Activated naive CD8-positive, alpha-beta T cell treated with anti-CD3 and anti-CD28 coated beads for 36 hours (primary cell): ENCODE measurements around the gene MCU. TPM values are rescaled to one million over a fixed set of nuclear protein-coding genes. Genes with fewer than 3 reads are reported as not detected.
"Not testable (repeated sequence)": the region's sequence is repeated elsewhere in the genome, so short reads cannot be mapped to it uniquely, and the experiment has no call there.

Experiments
- DNase-seq: peaks from one replicate; pipeline ENCODE4 v3.0.0; 2021
- H3K27ac Mint-ChIP-seq: one replicate; pipeline ENCODE4 v1.8.0; 2022; ENCODE audit warnings: mild to moderate bottlenecking, moderate library complexity, mixed read lengths
- H3K27me3 Mint-ChIP-seq: one replicate; pipeline ENCODE4 v1.8.0; 2022; ENCODE audit warnings: mild to moderate bottlenecking, mixed read lengths
- H3K36me3 Mint-ChIP-seq: one replicate; pipeline ENCODE4 v1.8.0; 2021; ENCODE audit warnings: mild to moderate bottlenecking, mixed read lengths
- H3K4me1 Mint-ChIP-seq: one replicate; pipeline ENCODE4 v1.8.0; 2021; ENCODE audit warnings: mixed read lengths
- H3K4me3 Mint-ChIP-seq: one replicate; pipeline ENCODE4 v1.8.0; 2022; ENCODE audit warnings: mild to moderate bottlenecking, moderate library complexity, mixed read lengths
- H3K9me3 Mint-ChIP-seq: one replicate; pipeline ENCODE4 v1.8.0; 2022; ENCODE audit warnings: mixed read lengths
- total RNA-seq, 2 experiments: library from RNA; stranded (reverse); gene quantifications; one replicate each; pipeline ENCODE4 v1.2.3, GENCODE V29; 2021

MCU gene
- total RNA-seq, 2 experiments from 2014 or later: 15.3 to 15.5 TPM

DNA sequence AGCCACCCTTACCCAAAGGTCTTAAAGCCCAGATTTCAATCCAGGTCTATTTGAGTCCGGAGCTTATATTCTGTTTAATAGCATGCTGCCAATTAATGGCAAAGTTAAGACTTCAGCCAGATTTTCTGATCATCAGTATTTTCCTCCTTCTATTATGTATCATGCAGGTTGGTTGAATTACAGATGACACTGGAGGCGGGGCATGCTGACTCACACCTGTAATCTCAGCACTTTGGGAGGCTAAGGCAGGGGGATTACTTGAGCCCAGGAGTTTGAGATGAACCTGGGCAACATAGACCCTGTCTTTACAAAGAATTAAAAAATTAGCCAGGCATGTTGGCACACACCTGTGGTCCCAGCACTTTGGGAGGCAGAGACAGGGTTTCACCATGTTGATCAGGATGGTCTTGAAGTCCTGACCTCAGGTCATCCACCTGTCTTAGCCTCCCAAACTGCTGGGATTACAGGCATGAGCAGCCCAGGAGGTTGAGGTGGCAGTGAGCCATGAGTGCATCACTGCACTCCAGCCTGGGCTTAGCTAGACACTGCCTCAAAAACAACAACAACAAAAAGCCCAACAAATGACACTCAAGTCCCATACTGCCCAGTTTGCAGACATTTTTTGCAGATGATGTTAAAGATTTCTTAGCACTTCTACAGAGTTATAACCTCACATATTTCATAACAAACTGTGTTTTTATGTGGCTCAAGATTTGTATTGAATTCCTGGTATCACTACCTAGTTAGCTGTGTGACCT, 62.5 kb downstream of the MCU start:
- no peak overlapping the region for H3K4me3 Mint-ChIP-seq
- no peaks in the 10 kb centered on the region for H3K27me3 Mint-ChIP-seq
- H3K27ac Mint-ChIP-seq: no peak overlapping the region
- H3K4me1 Mint-ChIP-seq: peaks cover 6% of the 10 kb centered on the region
- no peaks in the 10 kb centered on the region for H3K36me3 Mint-ChIP-seq
- no peaks in the 10 kb centered on the region for H3K9me3 Mint-ChIP-seq
- DNase-seq: no peak

DNA sequence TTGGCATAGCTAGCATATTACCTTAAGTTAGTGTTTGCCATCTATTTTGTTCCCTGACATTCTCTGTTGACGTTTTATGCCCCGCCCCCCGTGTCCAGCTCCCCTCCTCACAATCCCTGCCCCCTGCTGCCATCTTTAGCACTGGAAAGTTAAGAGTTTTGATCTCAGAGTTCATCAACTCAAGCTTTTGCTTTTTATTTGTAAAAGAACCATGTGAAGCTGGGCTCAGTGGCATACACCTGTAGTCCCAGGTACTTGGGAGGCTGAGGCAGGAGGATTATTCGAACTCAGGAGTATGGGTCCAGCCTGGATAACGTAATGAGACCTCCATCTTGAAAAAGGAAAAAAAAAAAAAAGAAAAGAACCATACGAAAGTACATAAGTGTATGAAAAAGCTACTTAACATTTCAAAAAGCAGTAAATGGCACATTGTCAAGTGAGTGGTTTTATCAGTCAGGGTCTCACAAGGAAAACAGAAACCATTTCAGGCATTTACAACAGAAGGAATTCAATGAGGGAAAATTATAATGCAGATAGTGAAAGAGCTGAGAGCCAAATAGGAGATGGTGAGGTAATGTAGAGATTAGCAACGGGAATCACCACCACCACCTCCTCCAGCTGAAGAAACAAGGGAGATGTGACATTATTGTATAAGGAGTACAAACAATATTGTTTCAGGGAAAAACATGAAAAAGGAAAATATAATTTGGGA, 64.9 kb downstream of the MCU start:
- H3K27me3 Mint-ChIP-seq: no peaks in the 10 kb centered on the region

DNA sequence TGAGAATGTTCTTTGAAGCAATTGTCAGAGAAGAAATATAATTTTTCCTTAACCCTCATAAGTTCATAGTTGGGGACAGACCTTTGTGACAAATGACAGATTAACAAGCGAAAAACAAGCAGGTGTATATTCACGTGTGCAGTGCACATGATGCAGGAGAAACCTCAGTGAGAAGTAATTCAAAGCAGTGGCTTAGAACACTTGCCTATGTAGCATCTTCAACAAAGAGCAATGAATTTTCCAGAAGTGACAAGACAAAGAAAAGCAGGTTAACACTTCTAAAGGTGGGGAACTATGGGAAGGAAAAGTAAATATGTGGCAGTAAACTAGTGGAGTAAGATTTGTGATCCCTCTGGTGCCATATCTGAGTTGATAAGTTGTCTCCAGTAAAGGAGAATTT, 65.8 kb downstream of the MCU start:
- H3K36me3 Mint-ChIP-seq: no peaks in the 10 kb centered on the region
- H3K27ac Mint-ChIP-seq: no peak overlapping the region
- peaks cover 6% of the 10 kb centered on the region for H3K4me1 Mint-ChIP-seq
- no peaks in the 10 kb centered on the region for H3K27me3 Mint-ChIP-seq
- no peaks in the 10 kb centered on the region for H3K9me3 Mint-ChIP-seq
- DNase-seq: no peak
- no peak overlapping the region for H3K4me3 Mint-ChIP-seq

More for the DNA sequence above, 64.9 kb downstream of the MCU start:
- Mint-ChIP-seq H3K9me3 (no peaks in the 10 kb centered on the region), H3K4me1 (peaks cover 6% of the 10 kb centered on the region), H3K27ac (no peak overlapping the region), H3K36me3 (no peaks in the 10 kb centered on the region), H3K4me3 (no peak overlapping the region)
- no peak for DNase-seq

DNA sequence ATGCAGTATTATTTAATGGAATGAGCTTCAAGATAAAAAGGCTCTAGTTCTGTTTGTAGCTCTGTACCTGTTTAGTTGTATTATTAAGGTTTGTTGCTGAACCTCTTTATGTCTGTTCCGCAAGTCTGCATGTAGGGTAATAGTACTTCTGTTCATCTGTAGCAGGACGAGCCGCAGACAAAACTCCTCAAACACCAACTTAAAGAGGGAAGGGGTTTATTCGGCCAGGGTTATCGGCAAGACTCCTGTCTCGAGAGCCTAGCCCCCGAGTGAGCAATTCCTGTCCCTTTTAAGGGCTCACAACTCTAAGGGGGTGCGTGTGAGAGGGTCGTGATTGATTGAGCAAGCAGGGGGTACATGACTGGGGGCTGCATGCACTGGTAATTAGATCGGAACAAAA, 67.0 kb downstream of the MCU start:
- not testable (repeated sequence) for H3K9me3 Mint-ChIP-seq, H3K27me3 Mint-ChIP-seq, H3K4me3 Mint-ChIP-seq, H3K4me1 Mint-ChIP-seq, H3K36me3 Mint-ChIP-seq, DNase-seq, H3K27ac Mint-ChIP-seq

DNA sequence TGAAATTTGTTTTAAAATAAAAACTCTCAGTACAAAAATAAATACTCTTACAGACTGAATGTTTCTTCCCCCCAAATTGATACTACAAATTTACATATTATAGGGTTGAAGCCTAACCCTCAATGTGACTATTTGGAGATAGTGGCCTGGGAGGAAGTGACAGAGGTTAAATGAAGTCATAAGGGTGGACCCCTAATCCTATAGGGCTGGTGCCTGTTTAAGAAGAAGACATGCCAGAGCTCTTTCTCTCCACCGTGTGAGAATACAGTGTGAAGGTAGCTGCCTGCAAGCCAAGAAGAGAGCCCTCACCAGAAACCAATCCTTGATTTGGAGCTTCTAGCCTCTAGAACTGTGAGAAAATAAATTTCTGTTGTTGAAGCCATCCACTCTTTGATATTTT, 67.6 kb downstream of the MCU start:
- Mint-ChIP-seq H3K4me3 (no peak overlapping the region), H3K4me1 (no peaks in the 10 kb centered on the region), H3K27me3 (no peaks in the 10 kb centered on the region), H3K9me3 (no peaks in the 10 kb centered on the region), H3K36me3 (peaks cover 12% of the 10 kb centered on the region), H3K27ac (no peak overlapping the region)
- no peak for DNase-seq

DNA sequence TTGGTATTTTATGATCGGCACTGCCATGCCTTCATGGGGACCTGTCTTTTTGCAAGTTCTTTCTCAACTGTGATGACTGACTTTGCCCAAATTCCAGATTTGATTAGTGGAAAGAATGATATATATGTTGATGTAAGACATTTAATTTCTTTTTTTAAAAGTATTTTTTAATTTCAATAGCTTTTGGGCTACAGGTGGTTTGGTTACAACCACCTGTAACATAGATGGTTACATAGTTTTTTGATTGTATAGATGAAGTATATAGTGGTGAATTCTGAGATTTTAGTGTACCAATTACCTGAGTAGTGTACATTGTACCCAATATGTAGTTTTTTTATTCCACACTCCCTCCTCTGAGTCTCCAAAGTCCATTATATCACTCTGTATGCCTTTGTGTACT, 69.6 kb downstream of the MCU start:
- H3K27ac Mint-ChIP-seq: no peak overlapping the region
- H3K4me3 Mint-ChIP-seq: no peak overlapping the region
- no peaks in the 10 kb centered on the region for H3K27me3 Mint-ChIP-seq
- no peak for DNase-seq
- peaks cover 2% of the 10 kb centered on the region for H3K9me3 Mint-ChIP-seq
- H3K36me3 Mint-ChIP-seq: peaks cover 13% of the 10 kb centered on the region
- H3K4me1 Mint-ChIP-seq: no peaks in the 10 kb centered on the region

DNA sequence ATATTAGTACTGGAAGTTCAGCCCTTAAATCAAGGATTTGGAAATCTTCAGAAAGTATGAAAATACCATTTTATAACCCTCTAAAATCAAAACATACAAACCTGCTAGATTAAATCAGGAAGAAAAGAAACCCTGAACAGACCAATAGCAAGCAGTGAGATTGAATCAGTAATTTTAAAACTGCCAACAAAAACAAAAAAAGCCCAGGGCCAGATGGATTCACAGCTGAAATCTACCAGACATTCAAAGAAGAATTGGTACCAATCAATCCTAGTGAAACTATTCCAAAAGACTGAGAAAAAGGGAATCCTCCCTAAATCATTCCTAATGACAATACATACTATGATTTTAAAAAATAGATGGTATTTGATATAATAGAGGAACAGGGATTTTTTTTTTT, 70.1 kb downstream of the MCU start:
- H3K4me1 Mint-ChIP-seq: no peaks in the 10 kb centered on the region

DNA sequence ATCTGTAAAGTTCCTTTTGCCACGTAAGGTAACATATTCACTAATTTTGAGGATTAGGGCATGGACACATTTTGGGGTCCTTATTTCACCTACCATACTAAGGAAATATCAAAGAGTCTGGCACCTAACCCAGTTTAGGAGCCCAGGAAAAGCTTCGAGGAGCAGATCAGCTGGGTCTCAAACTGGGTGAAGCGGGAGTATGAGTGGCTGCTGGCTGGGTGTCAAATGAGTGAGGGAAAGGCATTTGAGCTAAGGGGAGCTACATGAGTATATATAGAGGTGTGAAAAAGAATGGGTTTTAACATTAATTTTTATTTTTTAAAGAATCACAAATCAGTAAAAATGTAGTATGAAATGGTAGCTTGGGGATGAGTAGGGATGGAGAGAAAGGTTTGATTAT, 71.3 kb downstream of the MCU start:
- H3K27ac Mint-ChIP-seq: no peak overlapping the region
- no peak overlapping the region for H3K4me3 Mint-ChIP-seq
- DNase-seq: no peak
- no peaks in the 10 kb centered on the region for H3K4me1 Mint-ChIP-seq
- H3K36me3 Mint-ChIP-seq: peaks cover 22% of the 10 kb centered on the region
- peaks cover 8% of the 10 kb centered on the region for H3K9me3 Mint-ChIP-seq
- no peaks in the 10 kb centered on the region for H3K27me3 Mint-ChIP-seq

More for the DNA sequence above, 70.1 kb downstream of the MCU start:
- no peaks in the 10 kb centered on the region for H3K27me3 Mint-ChIP-seq
- no peak overlapping the region for H3K4me3 Mint-ChIP-seq
- H3K36me3 Mint-ChIP-seq: peaks cover 15% of the 10 kb centered on the region
- peaks cover 4% of the 10 kb centered on the region for H3K9me3 Mint-ChIP-seq
- no peak for DNase-seq
- no peak overlapping the region for H3K27ac Mint-ChIP-seq

DNA sequence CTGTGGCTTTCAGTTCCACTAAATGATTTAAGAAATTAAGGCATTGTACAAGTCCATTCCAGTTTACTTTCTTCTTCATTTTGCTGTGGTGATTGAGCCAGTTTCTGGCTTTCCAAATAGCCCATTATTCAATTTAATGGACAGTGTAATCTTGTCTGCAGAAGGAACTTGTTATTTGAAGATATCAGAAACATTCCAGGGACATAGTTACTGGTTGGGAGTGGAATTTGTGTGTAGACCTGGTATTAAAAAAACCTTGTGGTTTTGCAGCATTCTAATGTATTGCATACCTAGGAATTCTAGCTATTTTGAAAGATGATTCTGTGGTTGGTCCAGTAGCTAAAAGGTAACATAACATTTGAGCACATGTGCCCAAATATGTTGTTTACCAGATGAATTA, 72.2 kb downstream of the MCU start:
- Mint-ChIP-seq H3K9me3 (peaks cover 11% of the 10 kb centered on the region), H3K36me3 (peaks cover 25% of the 10 kb centered on the region), H3K27ac (no peak overlapping the region), H3K27me3 (no peaks in the 10 kb centered on the region), H3K4me1 (no peaks in the 10 kb centered on the region), H3K4me3 (no peak overlapping the region)
- no peak for DNase-seq

DNA sequence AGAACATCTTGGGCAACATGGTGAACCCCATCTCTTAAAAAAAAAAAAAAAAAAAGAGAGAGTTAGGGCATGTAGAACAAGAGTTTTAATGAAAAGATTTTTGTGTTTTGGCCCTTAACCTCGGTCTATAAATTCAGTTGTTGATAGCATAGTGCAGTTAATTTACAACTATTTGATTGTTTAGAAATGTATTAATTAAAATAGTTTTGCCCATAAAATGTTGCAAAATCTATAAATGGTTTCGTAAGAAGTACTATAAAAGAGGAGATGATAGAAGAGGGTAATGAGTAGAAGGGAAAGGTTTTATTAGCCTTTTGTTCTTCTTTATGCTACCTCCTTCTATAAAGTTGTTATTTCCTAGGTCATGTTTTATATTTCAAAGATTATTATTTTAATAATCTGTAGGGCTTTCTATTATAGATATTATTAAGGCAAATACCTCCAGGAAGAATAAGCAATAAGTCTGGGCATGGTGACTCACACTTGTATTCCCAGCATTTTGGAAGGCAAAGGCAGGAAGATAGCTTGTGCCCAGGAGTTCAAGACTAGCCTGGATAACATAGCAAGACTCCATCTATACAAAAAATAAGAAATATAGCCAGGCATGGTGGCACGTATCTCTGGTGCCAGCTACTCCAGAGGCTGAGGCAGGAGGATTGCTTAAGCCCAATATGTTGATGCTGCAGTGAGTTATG, 73.3 kb downstream of the MCU start:
- Mint-ChIP-seq H3K27me3 (no peaks in the 10 kb centered on the region), H3K4me3 (no peak overlapping the region), H3K36me3 (peaks cover 27% of the 10 kb centered on the region), H3K9me3 (peaks cover 11% of the 10 kb centered on the region), H3K27ac (no peak overlapping the region), H3K4me1 (no peaks in the 10 kb centered on the region)
- no peak for DNase-seq

DNA sequence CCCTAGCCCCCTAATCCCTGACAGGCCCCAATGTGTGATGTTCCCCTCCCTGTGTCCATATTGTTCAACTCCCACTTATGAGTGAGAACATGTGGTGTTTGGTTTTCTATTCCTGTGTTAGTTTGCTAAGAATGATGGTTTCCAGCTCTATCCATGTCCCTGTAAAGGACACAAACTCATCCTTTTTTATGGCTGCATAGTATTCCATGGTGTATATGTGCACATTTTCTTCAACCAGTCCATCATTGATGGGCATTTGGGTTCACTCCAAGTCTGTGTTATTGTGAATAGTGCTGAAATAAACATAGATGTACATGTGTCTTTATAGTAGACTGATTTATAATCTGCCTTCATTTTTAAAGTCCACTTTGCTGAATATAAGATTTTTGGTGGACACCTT, 79.3 kb downstream of the MCU start:
- Mint-ChIP-seq H3K9me3 (peaks cover 39% of the 10 kb centered on the region), H3K36me3 (peaks cover 36% of the 10 kb centered on the region)
- H3K4me3 Mint-ChIP-seq, DNase-seq, H3K27me3 Mint-ChIP-seq, H3K4me1 Mint-ChIP-seq, H3K27ac Mint-ChIP-seq: not testable (repeated sequence)

DNA sequence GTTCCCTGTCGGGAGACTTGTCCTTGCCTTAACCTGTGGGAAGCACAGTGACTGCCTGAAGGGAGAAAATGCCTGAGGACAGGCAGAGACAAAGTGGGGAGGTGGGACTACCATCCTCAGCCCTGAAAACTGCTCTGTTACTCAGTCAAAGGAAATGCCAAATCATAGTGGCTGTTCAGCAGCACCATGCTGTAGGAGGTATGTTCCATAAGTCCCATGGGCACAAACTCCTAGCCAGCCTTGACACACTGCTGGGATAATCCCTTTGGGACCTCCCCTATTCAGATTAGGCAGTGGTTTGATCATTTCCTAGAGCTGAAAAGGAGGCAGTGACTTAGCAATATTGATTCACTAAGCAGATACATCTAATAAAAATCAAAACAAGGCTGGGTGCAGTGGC, 80.1 kb downstream of the MCU start:
- Mint-ChIP-seq H3K36me3 (peaks cover 34% of the 10 kb centered on the region), H3K4me1 (peaks cover 6% of the 10 kb centered on the region), H3K4me3 (no peak overlapping the region), H3K27ac (no peak overlapping the region), H3K27me3 (no peaks in the 10 kb centered on the region), H3K9me3 (peaks cover 41% of the 10 kb centered on the region)
- no peak for DNase-seq

DNA sequence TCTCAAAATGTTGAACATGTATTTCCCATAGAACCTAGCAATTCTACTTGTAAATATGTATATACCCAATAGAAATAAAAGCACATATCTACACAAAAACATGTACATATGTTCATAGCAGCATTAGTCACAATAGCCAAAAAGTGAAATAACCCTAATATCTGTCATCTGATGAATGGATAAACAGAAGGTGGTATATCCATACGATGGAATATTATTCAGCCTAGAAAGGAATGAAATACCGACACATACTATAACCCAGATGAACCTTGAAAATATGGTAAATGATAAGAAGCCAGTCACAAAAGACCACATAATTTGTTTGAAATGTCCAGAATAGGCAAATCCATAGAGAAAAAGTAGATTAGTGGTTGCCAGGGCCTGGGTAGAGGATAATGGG, 87.9 kb downstream of the MCU start:
- DNase-seq: no peak

DNA sequence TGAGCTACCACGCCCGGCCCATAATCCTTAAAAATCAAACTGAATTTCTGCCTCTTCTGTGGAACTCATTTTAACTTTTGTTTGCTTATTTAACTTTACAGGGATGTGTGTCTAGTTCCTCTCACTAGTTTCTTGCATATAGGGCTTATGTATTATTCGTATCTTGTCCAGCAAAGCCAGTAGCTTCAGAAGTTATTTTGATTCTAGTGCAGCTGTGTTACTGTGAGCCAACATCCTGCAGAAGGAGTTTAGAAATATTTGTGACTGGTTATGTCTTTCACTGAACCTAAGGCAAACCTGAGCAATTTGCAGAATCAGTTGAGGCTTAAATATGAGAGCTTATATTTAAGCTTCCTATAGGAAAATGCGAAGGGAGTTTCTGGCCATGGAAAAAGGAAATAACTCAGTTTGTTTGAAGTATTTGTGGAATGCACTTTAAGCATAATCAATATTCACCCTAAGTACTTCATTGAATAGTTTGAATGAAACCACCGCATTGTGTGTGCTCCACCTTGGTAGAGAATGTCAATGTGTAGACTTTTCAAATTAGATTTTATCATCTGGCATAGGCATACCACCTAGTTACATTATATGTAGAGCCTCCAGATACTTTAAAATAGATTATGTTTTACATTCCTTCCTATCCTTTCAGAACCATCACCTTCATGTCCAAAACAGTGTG, 90.8 kb downstream of the MCU start:
- no peak overlapping the region for H3K27ac Mint-ChIP-seq
- H3K4me3 Mint-ChIP-seq: no peak overlapping the region
- peaks cover 3% of the 10 kb centered on the region for H3K36me3 Mint-ChIP-seq
- no peaks in the 10 kb centered on the region for H3K27me3 Mint-ChIP-seq
- no peak for DNase-seq
- H3K9me3 Mint-ChIP-seq: no peaks in the 10 kb centered on the region
- peaks cover 2% of the 10 kb centered on the region for H3K4me1 Mint-ChIP-seq

More for the DNA sequence above, 87.9 kb downstream of the MCU start:
- Mint-ChIP-seq H3K9me3 (peaks cover 12% of the 10 kb centered on the region), H3K4me1 (peaks cover 8% of the 10 kb centered on the region), H3K27ac (no peak overlapping the region), H3K4me3 (no peak overlapping the region), H3K36me3 (peaks cover 4% of the 10 kb centered on the region), H3K27me3 (no peaks in the 10 kb centered on the region)

DNA sequence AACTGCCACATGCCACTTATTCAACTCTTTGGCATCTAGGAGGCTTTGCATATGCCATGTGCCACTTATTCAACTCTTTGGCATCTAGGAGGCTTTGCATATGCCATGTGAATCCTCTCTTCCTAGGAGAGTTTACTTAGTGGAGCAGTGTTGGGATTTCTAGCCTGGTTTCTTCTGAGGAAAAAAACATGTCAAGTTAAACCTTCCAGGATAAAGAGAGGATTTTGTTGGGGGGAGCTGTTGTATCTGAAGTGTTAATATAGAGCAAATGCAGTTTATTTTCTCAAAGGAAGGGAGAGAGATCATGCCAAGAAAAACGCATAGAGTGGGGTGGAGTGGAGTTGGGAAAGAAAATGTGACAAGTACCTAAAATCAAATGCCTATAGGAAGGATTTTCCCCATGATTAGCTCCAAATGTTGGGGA, 91.5 kb downstream of the MCU start:
- H3K4me3 Mint-ChIP-seq: no peak overlapping the region
- no peaks in the 10 kb centered on the region for H3K9me3 Mint-ChIP-seq
- peaks cover 4% of the 10 kb centered on the region for H3K36me3 Mint-ChIP-seq
- no peak overlapping the region for H3K27ac Mint-ChIP-seq
- H3K4me1 Mint-ChIP-seq: peaks cover 2% of the 10 kb centered on the region
- DNase-seq: no peak
- no peaks in the 10 kb centered on the region for H3K27me3 Mint-ChIP-seq
